Mucosa of rectum (tissue), 2 donors: Measurements from ENCODE around the gene TNFAIP8L3.
"Not testable (repeated sequence)": the region's sequence is repeated elsewhere in the genome, so short reads cannot be mapped to it uniquely, and the experiment has no call there.

Experiments used
- H3K27ac ChIP-seq, 2 donors: one replicate each; pipeline ENCODE4 v1.7.0; 2013; ENCODE audit warnings: inconsistent platforms in 2 of 2, low read depth in 2 of 2, low read length in 2 of 2
- H3K27me3 ChIP-seq, 2 donors: one replicate each; pipeline ENCODE4 v1.7.0; 2013; ENCODE audit warnings: low read length in 2 of 2; ENCODE audit not compliant: control insufficient read depth in 2 of 2, insufficient read depth in 2 of 2
- H3K36me3 ChIP-seq, 2 donors: one replicate each; pipeline ENCODE4 v1.7.0; 2013; ENCODE audit warnings: low read length in 2 of 2; ENCODE audit not compliant: control insufficient read depth in 2 of 2, insufficient read depth in 2 of 2
- H3K4me1 ChIP-seq, 2 donors: one replicate each; pipeline ENCODE4 v1.7.0; 2013; ENCODE audit warnings: low read length in 2 of 2, mild to moderate bottlenecking in 1 of 2; ENCODE audit not compliant: control insufficient read depth in 2 of 2, insufficient read depth in 2 of 2
- H3K4me3 ChIP-seq, 2 donors: one replicate each; pipeline ENCODE4 v1.7.0; 2013; ENCODE audit warnings: low read length in 2 of 2
- H3K9ac ChIP-seq, 2 donors: one replicate each; pipeline ENCODE4 v1.7.0; 2013; ENCODE audit warnings: low read length in 2 of 2, low read depth in 1 of 2, mild to moderate bottlenecking in 1 of 2
- H3K9me3 ChIP-seq, 2 donors: one replicate each; pipeline ENCODE4 v1.7.0; 2013; ENCODE audit warnings: low read length in 2 of 2; ENCODE audit not compliant: control insufficient read depth in 2 of 2
- donor health status: healthy.
- donor health status: Normal muscosa, but diverticular disease.

The TNFAIP8L3 gene

GRCh38 chr15:51094606-51095569, at the start of gene TNFAIP8L3:
Gene TNFAIP8L3, minus strand, starts transcription at chr15:51094906. Its CDS starts 311 bp downstream, at chr15:51094595.
- Histone ChIP-seq H3K36me3 (no peaks in the 10 kb centered on the region), H3K9ac (peak within 1 kb of the TSS; percentile 18 to 56), H3K4me1 (peaks cover 5 to 7% of the 10 kb centered on the region in 2 donors), H3K27ac (peak within 1 kb of the TSS; percentile 28 to 56), H3K4me3 (peak within 1 kb of the TSS; percentile 60 to 69), H3K9me3 (no peaks in the 10 kb centered on the region), H3K27me3 (peaks cover 3 to 4% of the 10 kb centered on the region in 2 donors)

GRCh38 chr15:51144021-51144532, 49.4 kb upstream of the TNFAIP8L3 start:
- Histone ChIP-seq H3K4me1 (no peaks in the 10 kb centered on the region), H3K36me3 (no peaks in the 10 kb centered on the region), H3K4me3 (no peak overlapping the region), H3K27ac (no peak overlapping the region), H3K9me3 (peaks cover 0 to 2% of the 10 kb centered on the region in 2 donors), H3K9ac (no peak overlapping the region), H3K27me3 (no peaks in the 10 kb centered on the region)

- H3K36me3 ChIP-seq, H3K4me1 ChIP-seq, H3K27ac ChIP-seq, H3K9me3 ChIP-seq, H3K9ac ChIP-seq, H3K4me3 ChIP-seq, H3K27me3 ChIP-seq: not testable (repeated sequence)
Measured at GRCh38 chr15:51140347-51140746, 45.6 kb upstream of the TNFAIP8L3 start.

- Histone ChIP-seq H3K36me3 (no peaks in the 10 kb centered on the region), H3K4me3 (no peak overlapping the region), H3K27ac (no peak overlapping the region), H3K27me3 (no peaks in the 10 kb centered on the region), H3K9ac (no peak overlapping the region), H3K4me1 (no peaks in the 10 kb centered on the region), H3K9me3 (peaks cover 0 to 2% of the 10 kb centered on the region in 2 donors)
Measured at GRCh38 chr15:51139091-51139490, 44.4 kb upstream of the TNFAIP8L3 start.

GRCh38 chr15:51137880-51138430, 43.2 kb upstream of the TNFAIP8L3 start:
- no peak overlapping the region for H3K27ac ChIP-seq
- H3K36me3 ChIP-seq, result no peaks in the 10 kb centered on the region
- H3K9ac ChIP-seq, result no peak overlapping the region
- H3K27me3 ChIP-seq, result no peaks in the 10 kb centered on the region
- no peak overlapping the region for H3K4me3 ChIP-seq
- peaks cover 2 to 3% of the 10 kb centered on the region in 2 donors for H3K4me1 ChIP-seq
- peaks cover 0 to 2% of the 10 kb centered on the region in 2 donors for H3K9me3 ChIP-seq

GRCh38 chr15:51137024-51137423, 42.3 kb upstream of the TNFAIP8L3 start:
- Histone ChIP-seq H3K4me3 (no peak overlapping the region), H3K27ac (no peak overlapping the region), H3K9ac (no peak overlapping the region), H3K36me3 (no peaks in the 10 kb centered on the region), H3K4me1 (peaks cover 2 to 4% of the 10 kb centered on the region in 2 donors), H3K9me3 (peaks cover 0 to 2% of the 10 kb centered on the region in 2 donors), H3K27me3 (no peaks in the 10 kb centered on the region)

GRCh38 chr15:51135276-51135675, 40.6 kb upstream of the TNFAIP8L3 start:
- Histone ChIP-seq H3K9me3 (peaks cover 0 to under 1% of the 10 kb centered on the region in 2 donors), H3K27ac (no peak overlapping the region), H3K4me1 (peaks cover 2 to 5% of the 10 kb centered on the region in 2 donors), H3K4me3 (no peak overlapping the region), H3K36me3 (no peaks in the 10 kb centered on the region), H3K9ac (no peak overlapping the region), H3K27me3 (no peaks in the 10 kb centered on the region)

GRCh38 chr15:51134416-51135199, 39.9 kb upstream of the TNFAIP8L3 start:
- no peak overlapping the region for H3K4me3 ChIP-seq
- no peak overlapping the region for H3K27ac ChIP-seq
- no peak overlapping the region for H3K9ac ChIP-seq
- no peaks in the 10 kb centered on the region for H3K9me3 ChIP-seq
- H3K36me3 ChIP-seq, result no peaks in the 10 kb centered on the region
- H3K4me1 ChIP-seq, result peaks cover 6 to 10% of the 10 kb centered on the region in 2 donors
- no peaks in the 10 kb centered on the region for H3K27me3 ChIP-seq

- H3K27ac ChIP-seq, result peak overlapping the region; percentile 21 to 28
Measured at GRCh38 chr15:51133140-51133765, 38.5 kb upstream of the TNFAIP8L3 start.

More at GRCh38 chr15:51133140-51133765, 38.5 kb upstream of the TNFAIP8L3 start:
- Histone ChIP-seq H3K9ac (no peak overlapping the region), H3K4me1 (peaks cover 10 to 12% of the 10 kb centered on the region in 2 donors), H3K4me3 (no peak overlapping the region), H3K9me3 (no peaks in the 10 kb centered on the region), H3K36me3 (no peaks in the 10 kb centered on the region), H3K27me3 (no peaks in the 10 kb centered on the region)
